HG03432 (cell line): ENCODE measurements around the gene SLC22A23.

Source experiments
- ATAC-seq: cut with Tn5 transposase; IDR thresholded peaks from one replicate; pipeline ENCODE4 v1.9.1; 2021; ENCODE audit warnings: mild to moderate bottlenecking, moderate library complexity; ENCODE audit not compliant: unreplicated experiment

Gene SLC22A23

GRCh38 chr6:3446184-3446583, 10.7 kb downstream of the SLC22A23 start:
- no peak for ATAC-seq

GRCh38 chr6:3444276-3445088, 12.4 kb downstream of the SLC22A23 start:
- no peak for ATAC-seq

DNA sequence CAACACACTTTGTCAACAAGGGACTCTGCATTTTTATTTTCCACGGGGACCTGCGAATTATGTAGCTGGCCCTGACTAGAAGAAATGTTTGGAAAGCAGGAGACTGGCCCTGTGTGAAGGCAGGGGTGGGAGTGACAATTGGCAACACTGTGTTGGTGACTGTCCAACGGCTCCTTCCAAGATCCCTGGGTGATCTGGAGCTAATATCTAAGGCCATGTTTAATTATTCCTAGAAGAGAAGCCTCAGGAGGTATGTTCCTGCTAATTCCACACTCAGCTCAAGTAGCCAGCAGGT, 13.7 kb downstream of the SLC22A23 start:
- no peak for ATAC-seq

DNA sequence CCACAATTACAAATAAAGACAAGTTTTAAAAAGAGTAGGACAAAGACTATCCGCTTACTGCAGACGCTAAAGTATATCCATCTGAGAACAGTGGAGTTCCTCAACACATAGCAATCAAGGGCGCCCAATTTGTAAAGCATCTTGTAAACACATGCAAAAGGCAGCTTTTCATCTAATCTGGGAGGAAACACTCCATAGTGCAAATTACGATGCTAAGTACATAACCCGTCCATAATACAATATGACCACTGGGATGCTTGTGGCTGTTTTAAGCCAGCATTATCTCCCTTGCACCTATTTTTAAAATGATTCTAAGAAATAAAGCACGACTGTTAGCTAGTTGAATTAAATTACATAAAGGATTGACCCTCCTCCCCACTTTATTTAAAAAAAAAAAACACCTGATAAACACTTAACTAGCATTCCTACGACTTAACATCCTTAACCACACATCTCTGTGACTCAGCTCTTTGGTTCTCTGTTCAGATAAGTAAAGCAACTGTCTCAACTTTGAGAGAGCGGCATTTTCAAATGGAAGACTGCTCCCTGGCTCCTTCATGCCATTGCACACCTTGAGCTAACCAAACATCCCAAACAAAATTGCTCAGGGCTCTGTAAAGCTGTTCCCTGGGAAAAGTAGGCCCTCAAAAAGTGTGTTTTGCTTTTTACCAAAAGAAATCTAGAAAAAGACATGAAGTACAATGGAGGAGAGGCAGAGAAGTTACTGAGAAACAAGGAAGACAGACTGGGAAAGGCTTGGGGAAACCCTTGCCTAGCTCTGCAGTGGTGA, 14.2 kb downstream of the SLC22A23 start:
- ATAC-seq: no peak

- ATAC-seq: no peak
Observed at GRCh38 chr6:3440911-3441310, 15.9 kb downstream of the SLC22A23 start.

- ATAC-seq: no peak
Observed at GRCh38 chr6:3439961-3440360, 16.9 kb downstream of the SLC22A23 start.

GRCh38 chr6:3438190-3439167, 18.4 kb downstream of the SLC22A23 start:
- no peak for ATAC-seq

GRCh38 chr6:3433005-3433404, 23.8 kb downstream of the SLC22A23 start:
- ATAC-seq: no peak

DNA sequence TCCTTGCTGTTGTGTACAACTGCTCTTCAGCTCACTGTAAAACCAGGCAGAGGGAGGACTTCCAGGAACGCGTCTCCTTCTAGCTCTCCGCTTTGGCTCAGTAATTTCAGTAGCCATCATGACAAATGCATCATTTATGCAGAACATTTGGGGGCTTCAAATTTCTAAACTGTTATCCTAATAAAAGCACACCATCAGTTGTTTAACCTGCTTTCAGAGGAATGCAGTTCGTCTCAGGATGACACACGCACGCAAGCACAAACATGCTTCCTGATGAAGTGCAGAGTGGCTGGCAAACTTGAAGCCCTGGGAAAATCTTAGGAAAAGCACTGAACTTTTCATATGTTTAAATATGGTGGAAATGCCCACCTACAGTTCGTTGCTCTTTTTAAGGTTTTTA, 24.4 kb downstream of the SLC22A23 start:
- no peak for ATAC-seq

DNA sequence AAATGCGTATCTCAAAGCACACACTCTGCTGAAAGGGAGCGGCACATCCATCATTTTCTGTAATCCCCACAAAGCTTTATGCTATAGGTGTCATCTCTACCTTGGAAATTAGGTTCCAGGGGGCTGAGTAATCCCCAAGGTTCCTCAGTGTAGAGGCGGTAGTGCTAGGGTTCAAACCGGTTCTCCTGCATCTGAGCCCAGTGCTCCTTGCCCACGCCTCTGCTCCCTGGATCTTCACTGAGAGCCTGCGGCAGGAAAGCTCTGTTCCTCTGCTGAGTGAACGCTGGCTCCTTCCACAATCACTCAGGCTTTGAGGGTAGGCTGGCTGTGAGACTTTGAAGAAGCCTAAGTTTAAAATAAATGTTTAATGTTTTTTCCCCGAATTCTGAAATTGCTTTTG, 24.9 kb downstream of the SLC22A23 start:
- ATAC-seq: no peak

GRCh38 chr6:3429211-3429610, 27.6 kb downstream of the SLC22A23 start:
- no peak for ATAC-seq

- no peak for ATAC-seq
Observed at GRCh38 chr6:3428700-3429099, 28.1 kb downstream of the SLC22A23 start.

- ATAC-seq: no peak
Observed at GRCh38 chr6:3428247-3428646, 28.6 kb downstream of the SLC22A23 start.

GRCh38 chr6:3427687-3428085, 29.2 kb downstream of the SLC22A23 start:
- no peak for ATAC-seq

DNA sequence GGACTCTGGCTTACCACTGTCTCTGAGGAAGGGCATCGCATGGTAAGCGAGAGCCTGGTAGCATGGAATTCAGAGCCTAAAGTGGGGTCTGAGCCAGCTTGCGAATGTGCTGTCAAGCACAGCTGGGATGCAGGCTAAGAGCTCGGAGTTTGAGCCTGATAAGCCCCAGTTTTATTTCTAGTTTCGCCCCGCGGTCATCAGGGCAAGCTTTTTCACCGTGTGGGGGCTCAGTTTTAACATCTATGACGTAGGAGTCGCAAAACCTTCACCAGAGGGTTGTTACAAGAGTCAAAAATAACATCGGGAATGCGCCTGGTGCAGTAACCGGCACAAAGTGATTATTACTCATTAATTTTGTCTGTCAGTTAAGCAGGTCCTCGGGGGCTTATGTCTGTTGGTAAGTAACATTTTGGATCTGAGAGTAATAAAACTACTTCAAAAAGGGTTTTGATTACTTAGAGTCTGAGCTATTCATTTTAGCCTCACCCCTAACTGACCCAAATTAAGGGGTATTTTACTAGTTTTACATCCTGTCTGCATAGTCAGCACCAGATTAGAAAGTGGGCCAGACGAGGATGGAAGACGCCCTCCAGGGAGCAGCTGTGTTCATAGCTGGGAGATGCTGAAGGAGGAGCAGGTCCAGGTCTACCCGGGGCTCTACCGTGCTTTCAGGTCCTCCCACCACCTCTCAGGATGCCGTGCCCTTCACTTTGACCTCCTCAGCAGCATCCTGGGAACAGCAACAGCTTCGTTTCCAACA, 29.7 kb downstream of the SLC22A23 start:
- no peak for ATAC-seq

DNA sequence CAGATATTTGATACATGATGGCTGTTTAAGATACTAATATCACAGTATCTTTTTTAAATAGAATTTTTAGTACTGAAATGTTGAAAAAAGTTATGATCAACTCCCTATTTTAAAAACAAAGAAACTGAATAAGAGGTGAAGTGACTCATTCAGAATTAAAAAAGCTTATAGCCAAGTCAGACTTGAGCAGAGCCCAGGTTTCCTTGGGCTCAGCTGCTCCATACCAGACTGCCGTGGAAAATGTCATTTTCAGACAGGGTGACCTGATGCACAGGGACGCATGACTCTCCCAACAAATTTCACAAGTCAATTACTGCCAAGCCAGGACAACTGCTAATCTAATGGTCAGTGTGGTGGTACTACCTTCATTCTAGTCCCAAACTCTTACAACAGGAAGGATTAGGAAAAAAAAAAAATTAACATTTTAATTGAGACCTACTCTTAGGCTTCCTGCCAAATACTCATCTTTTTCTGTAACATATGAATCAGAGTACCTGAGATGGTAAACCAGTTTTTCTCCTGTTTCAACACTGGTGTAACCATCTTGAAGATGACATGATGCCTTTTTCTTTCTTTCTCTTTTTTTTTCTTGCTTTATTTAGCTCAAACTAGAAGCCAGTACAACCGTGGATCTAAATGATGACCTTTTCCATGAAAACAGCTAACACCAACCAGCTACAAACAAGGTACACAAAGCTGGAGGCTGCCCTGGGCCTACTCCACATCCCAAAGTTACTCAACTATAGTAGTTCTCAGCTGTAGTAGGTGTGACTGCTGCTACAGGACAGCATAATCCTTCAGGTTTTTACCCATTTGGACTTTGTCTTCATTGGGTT, 30.5 kb downstream of the SLC22A23 start:
- ATAC-seq: no peak

DNA sequence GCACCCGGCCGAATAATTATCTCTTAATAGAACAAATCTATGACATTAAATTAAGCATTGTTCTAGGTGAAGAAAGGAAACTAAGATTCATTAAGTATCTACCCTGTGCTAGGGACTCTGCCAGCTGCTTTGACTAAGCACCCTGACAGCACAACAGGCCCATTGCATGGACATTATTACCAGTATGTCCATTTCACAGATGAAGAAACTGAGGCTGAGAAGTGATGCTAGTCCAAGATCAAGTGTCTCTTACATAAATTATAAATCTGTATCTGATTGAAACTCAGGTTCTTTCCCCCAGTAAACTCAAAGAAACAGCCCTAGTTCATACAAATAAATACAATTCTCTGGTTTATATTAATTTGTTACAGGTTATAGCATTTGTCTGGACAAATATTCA, 31.3 kb downstream of the SLC22A23 start:
- ATAC-seq: no peak

DNA sequence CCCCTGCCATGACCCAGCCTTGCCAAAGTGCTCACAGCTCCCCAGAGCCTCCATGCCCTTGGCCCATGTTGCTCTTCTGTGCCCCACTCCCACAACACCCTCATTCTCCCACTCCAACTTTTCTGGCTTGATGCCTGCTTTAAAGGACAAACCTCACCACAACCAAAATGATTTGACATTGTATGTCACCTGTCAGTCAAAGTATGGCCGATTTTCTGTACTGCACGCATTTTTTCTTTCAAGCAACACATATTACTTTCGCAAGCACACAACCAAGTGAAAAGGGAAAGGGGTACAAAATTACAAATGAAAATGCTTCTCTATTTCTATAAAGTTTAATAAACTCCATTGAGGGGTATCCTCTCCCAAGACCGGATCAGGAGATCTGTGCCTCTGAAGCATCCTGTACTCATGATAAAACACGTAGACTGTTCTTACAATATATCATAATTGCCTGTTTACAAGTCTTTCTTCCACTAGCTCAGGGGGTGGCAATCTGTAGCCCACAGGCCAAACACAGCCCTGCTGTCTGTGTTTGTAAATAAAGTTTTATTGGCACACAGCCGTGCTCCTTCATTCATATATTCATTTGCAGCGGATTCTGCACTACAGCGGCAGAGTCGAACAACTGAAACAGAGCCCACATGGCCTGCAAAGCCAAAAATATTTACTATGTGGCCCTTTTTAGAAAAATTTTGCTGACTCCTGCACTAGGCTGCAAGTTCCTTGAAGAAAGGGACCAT, 32.5 kb downstream of the SLC22A23 start:
- ATAC-seq: no peak
